CD4-positive, alpha-beta memory T cell (primary cell): ENCODE measurements around the gene FOXB1. TPM values are rescaled to one million over a fixed set of nuclear protein-coding genes. Genes with fewer than 3 reads are reported as not detected.

Experiments
- CTCF ChIA-PET: fragments of 350-600 bp; sonication (Branson Sonifier 250); formaldehyde crosslinking; loops from one replicate; lab custom pipeline; 2021; ENCODE audit warnings: inconsistent platforms; ENCODE audit not compliant: partially characterized antibody; lab: Charles Lee
- POLR2A ChIA-PET: fragments of 350-600 bp; sonication (Branson Sonifier 250); formaldehyde crosslinking; loops from one replicate; lab custom pipeline; 2021; ENCODE audit not compliant: partially characterized antibody; lab: Charles Lee
- DNase-seq, 5 donors: peaks; one replicate each; pipeline versions ENCODE4 v3.0.0 to v3.0.0-alpha.2; 2020 to 2022; ENCODE audit warnings: mixed read lengths in 1 of 5
- H3K27ac ChIP-seq: one replicate; pipeline ENCODE4 v1.7.0; 2013; ENCODE audit warnings: low read depth, low read length
- H3K27me3 ChIP-seq: 2 replicates; pipeline ENCODE4 v1.7.0; 2013; ENCODE audit warnings: mild to moderate bottlenecking, low read length, moderate library complexity; ENCODE audit not compliant: insufficient read depth
- H3K36me3 ChIP-seq: 2 replicates; pipeline ENCODE4 v1.7.0; 2013; ENCODE audit warnings: mild to moderate bottlenecking, low read length, moderate library complexity; ENCODE audit not compliant: insufficient read depth
- H3K4me1 ChIP-seq: 2 replicates; pipeline ENCODE4 v1.7.0; 2013; ENCODE audit warnings: mild to moderate bottlenecking, low read length, moderate library complexity; ENCODE audit not compliant: insufficient read depth
- H3K4me3 ChIP-seq, 2 donors: one replicate each; pipeline ENCODE4 v1.7.0; 2013; ENCODE audit warnings: low read length in 2 of 2, mild to moderate bottlenecking in 1 of 2
- H3K9me3 ChIP-seq, 2 donors: one replicate each; pipeline ENCODE4 v1.7.0; 2013; ENCODE audit warnings: low read length in 2 of 2, control low read depth in 1 of 2; ENCODE audit not compliant: control insufficient read depth in 1 of 2
- H3K27ac Mint-ChIP-seq, 7 donors: one replicate each; pipeline ENCODE4 v1.8.0; 2020 to 2021; ENCODE audit warnings: mixed read lengths in 7 of 7, mild to moderate bottlenecking in 6 of 7, inconsistent platforms in 3 of 7, moderate library complexity in 3 of 7
- H3K27me3 Mint-ChIP-seq, 2 donors: one replicate each; pipeline ENCODE4 v1.8.0; 2020 to 2021; ENCODE audit warnings: mixed read lengths in 2 of 2
- H3K36me3 Mint-ChIP-seq, 2 donors: one replicate each; pipeline ENCODE4 v1.8.0; 2020 to 2021; ENCODE audit warnings: mixed read lengths in 2 of 2, inconsistent platforms in 1 of 2, mild to moderate bottlenecking in 1 of 2
- H3K4me1 Mint-ChIP-seq, 4 donors: one replicate each; pipeline ENCODE4 v1.8.0; 2020 to 2021; ENCODE audit warnings: mixed read lengths in 4 of 4, mild to moderate bottlenecking in 1 of 4
- H3K4me3 Mint-ChIP-seq, 8 donors: one replicate each; pipeline ENCODE4 v1.8.0; 2020 to 2021; ENCODE audit warnings: mixed read lengths in 8 of 8, mild to moderate bottlenecking in 7 of 8, moderate library complexity in 6 of 8, inconsistent platforms in 3 of 8
- H3K9me3 Mint-ChIP-seq, 8 donors: one replicate each; pipeline ENCODE4 v1.8.0; 2020 to 2021; ENCODE audit warnings: mixed read lengths in 8 of 8, mild to moderate bottlenecking in 5 of 8, inconsistent platforms in 3 of 8, moderate library complexity in 1 of 8
- intact Hi-C: fragments of 100-400 bp; cut with micrococcal nuclease; formaldehyde crosslinking; loops from one replicate; pipeline ENCODE4 v1.15.1; 2023
- polyA plus RNA-seq, 2 donors: library from polyadenylated mRNA; unstranded; fragments of 300-500 nt; fragmentation: Illumina TruSeq; gene quantifications; one replicate each; pipeline ENCODE4 v1.2.3, GENCODE V29; 2021
- total RNA-seq, 2 experiments: library from RNA; stranded (reverse); gene quantifications; one replicate each; pipeline ENCODE4 v1.2.3, GENCODE V29; 2021

The FOXB1 gene
- under 1 TPM in 1 of 2 experiments, not detected in 1; 0.14 TPM for total RNA-seq
- under 1 TPM in 1 of 2 donors, not detected in 1; 0.14 TPM for polyA plus RNA-seq

DNA sequence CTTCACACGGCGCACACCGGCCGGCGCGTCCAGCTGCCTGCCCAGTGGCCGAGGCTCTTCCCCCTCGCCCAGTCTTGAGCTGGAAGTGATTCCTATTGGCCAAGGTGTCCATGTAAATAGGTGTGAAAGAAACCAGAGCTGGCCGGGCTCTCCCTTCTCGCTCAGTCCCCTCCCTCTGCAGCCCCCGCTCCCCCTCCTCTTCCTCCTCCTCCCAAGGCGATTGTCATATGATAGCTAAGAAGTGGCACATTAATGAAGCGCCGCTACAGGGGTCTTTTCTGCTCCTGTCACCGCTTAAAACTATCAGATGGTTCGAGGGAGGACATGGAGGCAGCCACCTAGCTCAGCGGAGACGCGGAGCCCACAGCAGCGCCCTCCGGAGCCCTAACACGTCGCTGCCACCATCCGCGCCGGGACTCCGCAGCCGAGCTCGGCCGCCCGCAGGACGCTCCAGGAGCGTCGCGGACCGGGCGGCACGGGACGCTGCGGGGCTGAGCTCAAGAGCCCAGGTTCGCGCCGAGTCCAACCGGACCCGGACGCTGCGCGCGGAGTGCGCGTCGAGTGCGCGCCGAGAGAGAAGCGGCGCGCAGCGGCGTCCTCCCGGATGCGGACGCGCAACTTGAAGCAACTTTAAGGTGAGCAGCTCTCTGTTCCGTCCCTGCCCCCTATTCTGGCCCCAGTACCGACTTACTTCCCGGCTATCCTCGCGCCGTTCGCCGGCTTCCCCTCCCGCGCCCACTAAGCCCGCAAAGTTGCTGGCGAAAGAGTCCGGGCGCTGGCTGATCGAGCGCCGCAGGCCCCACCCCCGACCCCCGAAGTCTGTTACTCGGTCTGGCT lies at the start of gene FOXB1:
FOXB1 (plus strand) TSS at position 303 of the 837 bp plus-strand sequence. CDS start 653 bp downstream, outside the sequence.
- Histone ChIP-seq H3K9me3 (no peaks in the 10 kb centered on the region), H3K4me1 (peaks cover 53% of the 10 kb centered on the region), H3K36me3 (no peaks in the 10 kb centered on the region), H3K4me3 (peak within 1 kb of the TSS in 1 of 2 donors; percentile 66), H3K27ac (no peak within 1 kb of the TSS), H3K27me3 (peaks cover 85% of the 10 kb centered on the region)
- CTCF ChIA-PET = interaction anchor here (0.9 to 2.1 kb wide), 2 partner anchors 9 to 87 kb away, joined by 3 to 9 read pairs; no protein-coding TSS in a partner anchor
- Mint-ChIP-seq H3K36me3 (peaks cover 0 to 24% of the 10 kb centered on the region in 2 donors), H3K9me3 (peaks cover 2 to 48% (median 26%) of the 10 kb centered on the region in 8 donors), H3K27ac (peak within 1 kb of the TSS in 5 of 7 donors; percentile 32 to 96 (median 81)), H3K4me1 (peaks cover 29 to 65% (median 35%) of the 10 kb centered on the region in 4 donors), H3K27me3 (peaks cover 70 to 74% of the 10 kb centered on the region in 2 donors), H3K4me3 (peak within 1 kb of the TSS; percentile 86 to 95 (median 88))
- POLR2A ChIA-PET = interaction anchor here (1.0 to 2.8 kb wide), 7 partner anchors 10 to 253 kb away, joined by 3 to 20 read pairs (median 6); no protein-coding TSS in a partner anchor
- intact Hi-C loops = no loop called here
- DNase-seq = peak in 2 of 5 donors; percentile 34 to 41

GRCh38 chr15:59958288-59958687 lies 45.8 kb upstream of the FOXB1 start:
- POLR2A ChIA-PET = no interaction called here
- DNase-seq = no peak
- Histone ChIP-seq H3K27ac (no peak overlapping the region), H3K4me3 (no peak overlapping the region), H3K4me1 (no peaks in the 10 kb centered on the region), H3K9me3 (peaks cover 0 to 5% of the 10 kb centered on the region in 2 donors), H3K27me3 (no peaks in the 10 kb centered on the region), H3K36me3 (no peaks in the 10 kb centered on the region)
- intact Hi-C loops = no loop called here
- H3K4me1 Mint-ChIP-seq = no peaks in the 10 kb centered on the region
- peaks cover 6 to 63% (median 34%) of the 10 kb centered on the region in 8 donors for H3K9me3 Mint-ChIP-seq
- CTCF ChIA-PET = interaction anchor here (1.1 kb wide), 1 partner anchor 206 kb away, joined by 3 read pairs; no protein-coding TSS in a partner anchor
- peaks cover 13 to 18% of the 10 kb centered on the region in 2 donors for H3K36me3 Mint-ChIP-seq
- H3K4me3 Mint-ChIP-seq = no peak overlapping the region
- peaks cover 14 to 15% of the 10 kb centered on the region in 2 donors for H3K27me3 Mint-ChIP-seq
- H3K27ac Mint-ChIP-seq = no peak overlapping the region

GRCh38 chr15:59960318-59960717 lies 43.8 kb upstream of the FOXB1 start:
- CTCF ChIA-PET = no interaction called here
- Mint-ChIP-seq H3K27me3 (peaks cover 12 to 14% of the 10 kb centered on the region in 2 donors), H3K4me3 (no peak overlapping the region)

GRCh38 chr15:59963322-59963721 lies 40.8 kb upstream of the FOXB1 start:
- peaks cover 0 to 54% (median 36%) of the 10 kb centered on the region in 8 donors for H3K9me3 Mint-ChIP-seq
- no peak for DNase-seq
- ChIA-PET POLR2A (no interaction called here), CTCF (no interaction called here)
- H3K4me3 Mint-ChIP-seq = no peak overlapping the region
- intact Hi-C loops = no loop called here
- no peaks in the 10 kb centered on the region for H3K4me1 Mint-ChIP-seq
- H3K27me3 ChIP-seq = no peaks in the 10 kb centered on the region
- H3K36me3 ChIP-seq = no peaks in the 10 kb centered on the region
- no peak overlapping the region for H3K4me3 ChIP-seq
- H3K27ac Mint-ChIP-seq = no peak overlapping the region
- peaks cover 10 to 22% of the 10 kb centered on the region in 2 donors for H3K36me3 Mint-ChIP-seq
- H3K9me3 ChIP-seq = peaks cover 0 to 5% of the 10 kb centered on the region in 2 donors
- peaks cover 4 to 8% of the 10 kb centered on the region in 2 donors for H3K27me3 Mint-ChIP-seq
- H3K27ac ChIP-seq = no peak overlapping the region
- H3K4me1 ChIP-seq = no peaks in the 10 kb centered on the region

More at GRCh38 chr15:59960318-59960717, 43.8 kb upstream of the FOXB1 start:
- POLR2A ChIA-PET = no interaction called here
- peaks cover 0 to 5% of the 10 kb centered on the region in 2 donors for H3K9me3 ChIP-seq
- Mint-ChIP-seq H3K4me1 (no peaks in the 10 kb centered on the region), H3K9me3 (peaks cover 6 to 63% (median 42%) of the 10 kb centered on the region in 8 donors), H3K36me3 (peaks cover 13 to 21% of the 10 kb centered on the region in 2 donors), H3K27ac (no peak overlapping the region)
- H3K4me3 ChIP-seq = no peak overlapping the region
- intact Hi-C loops = no loop called here
- no peaks in the 10 kb centered on the region for H3K36me3 ChIP-seq
- H3K27ac ChIP-seq = no peak overlapping the region
- no peaks in the 10 kb centered on the region for H3K4me1 ChIP-seq
- H3K27me3 ChIP-seq = no peaks in the 10 kb centered on the region
- no peak for DNase-seq

DNA sequence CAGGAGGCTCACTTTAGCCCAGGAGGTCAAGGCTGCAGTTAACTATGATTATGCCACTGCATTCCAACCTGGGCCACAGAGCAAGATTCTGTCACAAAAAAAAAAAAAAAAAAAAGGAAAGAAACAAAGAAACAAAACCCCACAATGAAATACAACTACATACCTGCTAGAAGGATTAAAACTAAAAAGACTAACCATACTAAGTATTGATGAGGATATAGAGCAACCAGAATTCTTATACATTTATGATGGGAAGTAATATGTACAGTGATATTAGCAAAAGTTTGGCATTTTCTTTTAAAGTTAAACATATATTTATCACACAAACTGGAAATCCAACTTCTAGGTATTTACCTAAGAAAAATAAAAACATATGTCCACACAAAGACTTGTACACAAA lies 40.2 kb upstream of the FOXB1 start:
- intact Hi-C loops = no loop called here
- H3K27me3 ChIP-seq = no peaks in the 10 kb centered on the region
- H3K27ac Mint-ChIP-seq = no peak overlapping the region
- peaks cover 0 to 5% of the 10 kb centered on the region in 2 donors for H3K9me3 ChIP-seq
- no peak overlapping the region for H3K27ac ChIP-seq
- no peak for DNase-seq
- ChIA-PET CTCF (no interaction called here), POLR2A (no interaction called here)
- peaks cover 3 to 9% of the 10 kb centered on the region in 2 donors for H3K27me3 Mint-ChIP-seq
- H3K9me3 Mint-ChIP-seq = peaks cover 0 to 50% (median 34%) of the 10 kb centered on the region in 8 donors
- no peaks in the 10 kb centered on the region for H3K36me3 ChIP-seq
- H3K4me1 ChIP-seq = no peaks in the 10 kb centered on the region
- H3K4me1 Mint-ChIP-seq = no peaks in the 10 kb centered on the region
- peaks cover 10 to 22% of the 10 kb centered on the region in 2 donors for H3K36me3 Mint-ChIP-seq
- no peak overlapping the region for H3K4me3 Mint-ChIP-seq
- no peak overlapping the region for H3K4me3 ChIP-seq

- no peaks in the 10 kb centered on the region for H3K36me3 ChIP-seq
- no peak overlapping the region for H3K4me3 ChIP-seq
- H3K27me3 ChIP-seq = no peaks in the 10 kb centered on the region
- no peaks in the 10 kb centered on the region for H3K4me1 Mint-ChIP-seq
- POLR2A ChIA-PET = no interaction called here
- peaks cover 4 to 9% of the 10 kb centered on the region in 2 donors for H3K27me3 Mint-ChIP-seq
- CTCF ChIA-PET = no interaction called here
- H3K27ac ChIP-seq = no peak overlapping the region
- peaks cover 4 to 15% of the 10 kb centered on the region in 2 donors for H3K36me3 Mint-ChIP-seq
- no peaks in the 10 kb centered on the region for H3K9me3 ChIP-seq
- H3K4me1 ChIP-seq = no peaks in the 10 kb centered on the region
- peaks cover 0 to 35% (median 22%) of the 10 kb centered on the region in 8 donors for H3K9me3 Mint-ChIP-seq
- no peak for DNase-seq
- intact Hi-C loops = no loop called here
- H3K27ac Mint-ChIP-seq = no peak overlapping the region
- H3K4me3 Mint-ChIP-seq = no peak overlapping the region
Measured at GRCh38 chr15:59965741-59966140, 38.4 kb upstream of the FOXB1 start.

GRCh38 chr15:59966262-59966661 lies 37.8 kb upstream of the FOXB1 start:
- ChIA-PET POLR2A (no interaction called here), CTCF (no interaction called here)
- DNase-seq = no peak
- Mint-ChIP-seq H3K4me3 (no peak overlapping the region), H3K9me3 (peaks cover 0 to 30% (median 18%) of the 10 kb centered on the region in 8 donors), H3K27ac (no peak overlapping the region), H3K36me3 (peaks cover 0 to 13% of the 10 kb centered on the region in 2 donors), H3K4me1 (no peaks in the 10 kb centered on the region), H3K27me3 (peaks cover 3 to 8% of the 10 kb centered on the region in 2 donors)
- Histone ChIP-seq H3K4me1 (no peaks in the 10 kb centered on the region), H3K27ac (no peak overlapping the region), H3K27me3 (no peaks in the 10 kb centered on the region), H3K36me3 (no peaks in the 10 kb centered on the region), H3K9me3 (no peaks in the 10 kb centered on the region), H3K4me3 (no peak overlapping the region)
- intact Hi-C loops = no loop called here
